ENCODE results near the gene ACMSD. TPM values are rescaled to one million over a fixed set of nuclear protein-coding genes. Genes with fewer than 3 reads are reported as not detected.
"Not testable (repeated sequence)": the region's sequence is repeated elsewhere in the genome, so short reads cannot be mapped to it uniquely, and the experiment has no call there.

The ACMSD gene
- total RNA-seq (not detected), polyA plus RNA-seq (not detected)

DNA sequence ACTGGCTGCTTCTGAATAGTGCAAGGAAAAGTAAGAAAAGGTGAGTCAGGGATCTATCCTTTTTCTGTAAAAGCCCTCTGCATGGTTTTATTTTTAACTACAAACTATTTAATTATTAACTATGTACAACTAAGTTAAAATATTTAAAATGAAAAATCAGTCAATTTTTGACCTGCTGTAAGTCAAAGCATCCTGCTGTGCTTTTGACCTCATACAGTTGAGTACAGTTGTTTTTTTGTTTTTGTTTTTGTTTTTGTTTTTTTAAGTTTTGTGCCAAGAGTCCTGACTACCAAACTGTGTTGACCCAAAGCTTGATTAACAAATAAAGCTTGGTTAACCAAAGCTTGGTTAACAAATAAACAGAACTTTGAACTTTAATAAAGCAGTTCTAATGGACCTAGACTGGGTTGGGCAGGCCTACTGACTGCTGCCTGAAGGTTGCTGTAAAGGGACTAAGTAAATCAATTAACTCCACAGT lies at the start of gene ACMSD:
Gene ACMSD, plus strand, starts transcription at position 474 of the 478 bp plus-strand sequence. CDS start 67 bp downstream, outside the sequence.
- Histone ChIP-seq H3K4me3 (ENCODE audit: low read depth, low read length) (no peak within 1 kb of the TSS), H3K4me1 (ENCODE audit: insufficient read depth) (no peaks in the 10 kb centered on the region), H3K36me3 (ENCODE audit: insufficient read depth) (no peaks in the 10 kb centered on the region), H3K27ac (ENCODE audit: low read depth) (no peak within 1 kb of the TSS)
- DNase-seq (ENCODE audit: extremely low spot score): no peak

DNA sequence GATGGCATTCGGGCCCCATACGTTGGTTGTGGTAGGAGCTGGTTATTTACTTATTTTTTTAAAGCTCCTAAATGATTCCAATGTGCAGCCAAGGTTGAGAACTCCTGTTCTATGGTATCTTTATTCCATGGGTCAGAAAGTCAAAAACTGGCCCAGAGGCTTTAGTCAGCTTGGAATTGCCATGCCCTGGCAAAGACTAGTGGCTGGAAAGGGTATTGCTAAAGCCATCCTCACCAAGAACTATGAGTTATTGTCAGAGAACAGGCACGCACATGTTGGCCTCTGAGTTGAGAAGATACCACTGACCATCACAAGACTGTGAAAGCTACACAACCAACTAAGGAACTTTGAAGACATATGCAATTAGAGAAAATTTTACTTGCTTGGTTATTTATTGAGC lies 47.9 kb upstream of the ACMSD start:
- H3K4me1 ChIP-seq (ENCODE audit: insufficient read depth): no peaks in the 10 kb centered on the region
- no peaks in the 10 kb centered on the region for H3K36me3 ChIP-seq (ENCODE audit: insufficient read depth)
- DNase-seq (ENCODE audit: extremely low spot score): no peak
- 83% methylated on average over 3 of the region's 3 CpGs for WGBS
- no peak overlapping the region for H3K4me3 ChIP-seq (ENCODE audit: low read depth, low read length)
- no peak overlapping the region for H3K27ac ChIP-seq (ENCODE audit: low read depth)

DNA sequence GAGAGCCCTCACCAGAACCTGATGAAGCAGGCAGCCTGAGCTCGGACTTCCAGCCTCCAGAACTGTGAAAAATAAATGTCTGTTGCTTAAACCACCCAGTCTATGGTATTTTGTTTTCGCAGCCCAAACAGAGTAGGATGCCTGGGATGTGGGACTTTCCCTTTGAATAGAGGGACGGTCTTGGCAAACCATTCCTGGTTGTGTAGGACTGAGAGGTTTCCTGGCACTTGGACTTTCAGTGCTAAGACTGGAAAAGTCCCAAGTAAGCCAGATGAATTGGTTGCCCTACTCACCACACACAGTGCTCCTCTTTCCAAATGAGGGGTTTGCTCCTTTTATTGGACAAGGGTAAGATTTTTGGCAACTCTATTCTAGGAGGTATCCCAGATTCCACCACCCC lies 46.8 kb upstream of the ACMSD start:
- no peak for DNase-seq (ENCODE audit: extremely low spot score)
- no peak overlapping the region for H3K4me3 ChIP-seq (ENCODE audit: low read depth, low read length)
- WGBS: 90% methylated on average over 3 of the region's 3 CpGs

DNA sequence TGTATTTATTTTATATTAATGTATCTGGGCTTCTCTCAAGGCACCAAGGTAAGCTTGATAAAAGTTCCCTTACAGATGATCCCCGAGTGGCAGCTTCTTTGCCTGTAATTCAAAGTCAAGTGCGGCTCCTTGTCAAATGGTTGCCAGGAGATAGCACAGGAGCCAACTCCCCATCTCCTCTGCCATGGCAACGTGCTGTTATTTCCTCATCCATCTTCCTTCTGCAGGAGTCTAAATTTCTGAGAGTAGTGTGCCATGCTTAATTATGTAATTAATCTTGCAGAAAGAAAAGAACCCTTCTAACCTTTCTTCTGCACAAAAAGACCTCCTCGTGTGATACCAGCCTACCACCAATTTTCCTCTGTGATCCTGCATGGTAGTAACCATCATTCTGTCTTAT lies 46.2 kb upstream of the ACMSD start:
- WGBS: 84% methylated on average over 4 of the region's 4 CpGs
- H3K4me3 ChIP-seq (ENCODE audit: low read depth, low read length): no peak overlapping the region
- H3K36me3 ChIP-seq (ENCODE audit: insufficient read depth): no peaks in the 10 kb centered on the region
- H3K4me1 ChIP-seq (ENCODE audit: insufficient read depth): no peaks in the 10 kb centered on the region
- DNase-seq (ENCODE audit: extremely low spot score): no peak
- no peak overlapping the region for H3K27ac ChIP-seq (ENCODE audit: low read depth)

More for the DNA sequence above, 46.8 kb upstream of the ACMSD start:
- Histone ChIP-seq H3K27ac (ENCODE audit: low read depth) (no peak overlapping the region), H3K4me1 (ENCODE audit: insufficient read depth) (no peaks in the 10 kb centered on the region), H3K36me3 (ENCODE audit: insufficient read depth) (no peaks in the 10 kb centered on the region)

DNA sequence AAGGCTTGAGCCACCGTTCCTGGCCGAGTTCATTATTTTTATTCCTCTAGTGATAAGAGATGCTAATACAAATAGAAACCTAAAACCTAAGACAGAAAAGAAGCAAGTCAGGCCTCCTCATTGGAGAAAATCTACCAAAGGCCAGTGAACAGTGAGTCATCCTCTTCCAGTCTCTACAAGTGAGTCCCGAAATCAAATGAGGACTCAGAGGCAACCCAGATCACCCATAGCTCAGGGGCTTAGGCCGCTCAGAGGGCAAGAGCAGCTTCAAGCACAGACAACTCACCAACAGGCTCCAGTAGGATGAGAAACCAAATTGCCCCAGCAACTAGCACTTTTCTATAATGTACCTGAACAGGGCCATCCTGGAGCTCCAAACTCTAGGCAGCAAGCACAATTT lies 42.7 kb upstream of the ACMSD start:
- 51% methylated on average over 4 of the region's 4 CpGs for WGBS
- no peak overlapping the region for H3K4me3 ChIP-seq (ENCODE audit: low read depth, low read length)
- H3K36me3 ChIP-seq (ENCODE audit: insufficient read depth): no peaks in the 10 kb centered on the region
- DNase-seq (ENCODE audit: extremely low spot score): no peak
- H3K4me1 ChIP-seq (ENCODE audit: insufficient read depth): no peaks in the 10 kb centered on the region
- H3K27ac ChIP-seq (ENCODE audit: low read depth): no peak overlapping the region

DNA sequence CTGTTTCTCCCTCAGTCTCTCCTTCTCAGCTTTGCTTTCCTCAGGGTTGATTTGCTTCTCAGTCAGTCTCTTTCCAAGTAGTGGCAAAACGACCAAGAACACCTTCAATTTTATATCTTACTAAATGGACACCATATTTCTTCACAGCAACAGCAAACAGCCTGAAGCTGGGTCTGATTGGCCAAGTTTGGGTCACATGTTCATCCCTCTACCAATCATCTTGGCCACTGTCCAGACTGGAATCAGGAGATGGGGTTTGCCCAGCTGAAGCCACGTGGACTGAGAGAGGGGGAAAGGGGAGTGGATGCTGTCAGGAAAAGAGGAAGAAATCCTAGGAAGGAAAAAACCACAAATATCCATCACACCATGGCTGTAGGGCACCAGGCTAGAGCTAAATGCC lies 42.0 kb upstream of the ACMSD start:
- DNase-seq (ENCODE audit: extremely low spot score): no peak
- Histone ChIP-seq H3K4me3 (ENCODE audit: low read depth, low read length) (no peak overlapping the region), H3K36me3 (ENCODE audit: insufficient read depth) (no peaks in the 10 kb centered on the region), H3K27ac (ENCODE audit: low read depth) (no peak overlapping the region), H3K4me1 (ENCODE audit: insufficient read depth) (no peaks in the 10 kb centered on the region)
- 63% methylated on average over 2 of the region's 2 CpGs for WGBS

DNA sequence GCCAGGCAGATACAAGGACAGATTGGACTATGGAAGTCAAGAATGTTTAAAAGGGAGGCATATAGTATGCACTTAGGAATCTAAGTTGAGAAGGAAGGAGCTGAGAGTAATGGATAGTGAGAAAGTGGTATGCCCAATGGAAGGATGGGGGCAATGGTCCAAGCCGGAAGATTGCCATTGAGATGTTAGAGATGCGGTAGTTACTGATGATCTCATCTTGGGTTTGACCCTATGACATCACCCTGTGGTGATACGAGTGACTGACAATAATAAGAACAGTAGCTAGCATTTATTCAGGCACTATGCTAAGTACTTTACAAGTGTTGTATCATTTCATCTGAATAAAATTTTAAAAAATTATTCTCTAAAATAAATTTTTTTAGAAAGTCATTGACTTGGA lies 38.5 kb upstream of the ACMSD start:
- no peak overlapping the region for H3K27ac ChIP-seq (ENCODE audit: low read depth)
- H3K4me3 ChIP-seq (ENCODE audit: low read depth, low read length): no peak overlapping the region
- no peaks in the 10 kb centered on the region for H3K4me1 ChIP-seq (ENCODE audit: insufficient read depth)
- no peaks in the 10 kb centered on the region for H3K36me3 ChIP-seq (ENCODE audit: insufficient read depth)
- WGBS: 84% methylated on average over 3 of the region's 3 CpGs
- DNase-seq (ENCODE audit: extremely low spot score): no peak

DNA sequence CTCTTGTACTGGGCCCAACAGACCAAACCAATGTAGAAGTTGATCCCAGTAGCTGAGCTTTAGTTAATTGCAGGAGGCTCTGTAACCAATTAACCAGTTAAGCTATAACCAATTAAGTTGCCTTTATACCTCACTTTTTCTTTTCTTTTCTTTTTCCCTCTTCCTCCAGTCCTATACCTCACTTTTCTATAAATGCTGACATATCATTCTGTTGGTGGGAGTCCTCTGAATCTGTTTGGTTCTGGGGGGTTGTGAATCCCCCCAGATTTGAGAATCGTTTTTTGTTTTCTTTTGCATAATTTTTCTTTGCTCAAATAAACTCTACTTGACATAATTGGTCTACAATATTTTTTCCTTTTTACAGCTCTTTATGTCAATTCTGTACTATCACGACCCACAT lies 38.1 kb upstream of the ACMSD start:
- DNase-seq (ENCODE audit: extremely low spot score): no peak
- Histone ChIP-seq H3K4me3 (ENCODE audit: low read depth, low read length) (no peak overlapping the region), H3K4me1 (ENCODE audit: insufficient read depth) (no peaks in the 10 kb centered on the region), H3K36me3 (ENCODE audit: insufficient read depth) (no peaks in the 10 kb centered on the region), H3K27ac (ENCODE audit: low read depth) (no peak overlapping the region)
- WGBS: 72% methylated on average over 2 of the region's 2 CpGs

DNA sequence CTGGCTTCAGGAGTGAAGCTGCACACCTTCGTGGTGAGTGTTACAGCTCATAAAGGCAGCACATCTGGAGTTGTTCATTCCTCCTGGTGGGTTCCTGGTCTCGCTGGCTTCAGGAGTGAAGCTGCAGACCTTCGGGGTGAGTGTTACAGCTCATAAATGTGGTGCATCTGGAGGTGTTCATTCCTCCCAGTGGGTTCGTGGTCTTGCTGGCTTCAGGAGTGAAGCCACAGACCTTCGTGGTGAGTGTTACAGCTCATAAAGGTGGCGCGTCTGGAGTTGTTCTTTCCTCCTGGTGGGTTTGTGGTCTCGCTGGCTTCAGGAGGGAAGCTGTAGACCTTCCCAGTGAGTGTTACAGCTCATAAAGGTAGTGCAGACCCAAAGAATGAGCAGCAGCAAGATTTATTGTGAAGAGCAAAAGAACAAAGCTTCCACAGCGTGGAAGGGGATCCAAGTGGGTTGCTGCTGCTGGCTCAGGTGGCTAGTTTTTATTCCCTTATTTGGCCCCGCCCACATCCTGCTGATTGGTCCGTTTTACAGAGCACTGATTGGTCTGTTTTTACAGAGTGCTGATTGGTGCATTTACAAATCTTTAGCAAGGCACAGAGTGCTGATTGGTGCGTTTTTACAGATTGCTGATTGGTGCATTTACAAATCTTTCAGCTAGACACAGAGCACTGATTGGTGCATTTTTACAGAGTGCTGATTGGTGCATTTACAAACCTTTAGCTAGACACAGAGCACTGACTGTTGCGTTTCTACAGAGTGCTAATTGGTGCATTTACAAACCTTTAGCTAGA lies 34.6 kb upstream of the ACMSD start:
- 75% methylated on average over 13 of the region's 13 CpGs for WGBS
- not testable (repeated sequence) for DNase-seq (ENCODE audit: extremely low spot score)

DNA sequence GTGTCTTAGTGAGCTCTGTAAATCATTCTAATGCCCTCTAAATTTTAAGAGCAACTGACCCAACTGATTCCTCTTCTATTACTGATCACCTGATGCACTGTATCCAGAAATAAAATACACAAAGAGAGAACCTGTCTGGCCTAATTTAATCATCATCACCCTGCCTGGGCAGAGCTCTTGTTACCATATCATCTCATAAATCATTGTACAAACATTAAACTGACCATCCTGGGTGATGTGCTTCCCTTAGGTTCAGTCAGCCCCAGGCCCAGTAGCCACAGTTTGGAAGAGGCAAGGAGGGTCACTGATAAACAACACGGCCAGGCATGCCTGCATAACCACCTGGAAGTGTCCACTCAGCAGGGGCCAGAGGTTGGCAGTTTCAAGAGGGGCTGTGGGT lies 22.7 kb upstream of the ACMSD start:
- Histone ChIP-seq H3K27ac (ENCODE audit: low read depth) (no peak overlapping the region), H3K36me3 (ENCODE audit: insufficient read depth) (no peaks in the 10 kb centered on the region), H3K4me1 (ENCODE audit: insufficient read depth) (no peaks in the 10 kb centered on the region), H3K4me3 (ENCODE audit: low read depth, low read length) (no peak overlapping the region)
- DNase-seq (ENCODE audit: extremely low spot score): no peak
- WGBS: 35% methylated on average over 1 of the region's 1 CpG

More for the DNA sequence above, 34.6 kb upstream of the ACMSD start:
- H3K27ac ChIP-seq (ENCODE audit: low read depth); H3K4me3 ChIP-seq (ENCODE audit: low read depth, low read length); H3K4me1 ChIP-seq (ENCODE audit: insufficient read depth); H3K36me3 ChIP-seq (ENCODE audit: insufficient read depth): not testable (repeated sequence)

DNA sequence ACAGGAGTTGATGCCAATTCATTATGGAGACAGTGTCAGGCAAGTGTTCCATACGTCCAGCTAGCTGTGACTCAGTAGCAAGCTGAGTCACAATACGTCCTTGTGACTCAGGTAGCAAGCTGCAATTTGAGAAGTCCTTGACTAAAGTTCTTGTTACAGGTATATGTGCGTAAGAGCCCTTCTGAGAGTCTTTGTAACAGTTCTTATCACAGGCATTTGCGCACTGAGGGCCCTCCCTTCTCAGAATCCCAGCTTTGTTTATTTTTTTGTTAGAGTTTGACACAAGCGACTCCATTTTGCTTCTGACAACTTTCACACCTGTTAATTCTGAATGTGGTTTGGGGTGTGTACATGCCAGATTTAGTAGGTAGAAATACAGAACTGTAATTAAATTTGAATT lies 20.1 kb upstream of the ACMSD start:
- Histone ChIP-seq H3K4me3 (ENCODE audit: low read depth, low read length) (no peak overlapping the region), H3K27ac (ENCODE audit: low read depth) (no peak overlapping the region), H3K4me1 (ENCODE audit: insufficient read depth) (no peaks in the 10 kb centered on the region), H3K36me3 (ENCODE audit: insufficient read depth) (no peaks in the 10 kb centered on the region)
- DNase-seq (ENCODE audit: extremely low spot score): no peak
- WGBS: 76% methylated on average over 5 of the region's 5 CpGs

DNA sequence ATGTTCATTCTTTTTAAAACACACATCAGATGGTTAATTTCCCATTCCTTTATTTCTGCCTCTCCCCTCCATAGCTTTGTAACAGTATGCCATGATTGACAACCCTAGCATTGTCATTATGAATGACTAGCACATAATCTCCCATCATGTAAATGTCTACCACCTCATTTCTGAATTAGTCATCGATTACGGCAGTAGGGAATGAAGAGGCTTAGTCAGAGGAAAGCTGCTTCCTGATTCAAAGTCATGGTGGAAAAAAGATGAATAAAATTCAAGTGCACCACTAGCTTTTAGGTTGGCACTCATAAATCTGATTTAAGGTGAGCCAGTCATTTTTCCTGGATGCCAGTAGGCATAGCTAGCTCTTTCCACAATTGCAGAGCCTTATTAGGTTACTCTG lies 19.1 kb upstream of the ACMSD start:
- no peaks in the 10 kb centered on the region for H3K36me3 ChIP-seq (ENCODE audit: insufficient read depth)
- no peaks in the 10 kb centered on the region for H3K4me1 ChIP-seq (ENCODE audit: insufficient read depth)
- DNase-seq (ENCODE audit: extremely low spot score): no peak
- no peak overlapping the region for H3K27ac ChIP-seq (ENCODE audit: low read depth)
- WGBS: 81% methylated on average over 2 of the region's 2 CpGs
- no peak overlapping the region for H3K4me3 ChIP-seq (ENCODE audit: low read depth, low read length)

DNA sequence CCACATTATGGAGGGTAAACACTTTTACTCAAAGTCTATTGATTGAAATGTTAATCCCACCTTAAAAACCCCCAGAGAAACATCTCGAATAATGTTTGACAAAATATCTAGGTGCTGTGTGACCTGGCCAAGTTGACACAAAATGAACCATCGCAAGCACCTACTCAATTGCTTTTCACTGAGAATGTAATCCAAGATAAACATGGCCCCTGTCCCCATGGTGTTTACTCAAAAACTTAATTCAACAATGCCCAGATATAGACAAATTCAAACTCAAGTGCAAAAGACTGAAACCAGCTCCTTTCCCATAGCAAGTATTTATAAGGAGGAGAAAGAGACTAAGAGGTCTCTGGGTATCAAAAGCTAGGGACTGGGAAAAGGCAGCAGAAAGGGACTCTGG lies 15.0 kb upstream of the ACMSD start:
- Histone ChIP-seq H3K4me1 (ENCODE audit: insufficient read depth) (no peaks in the 10 kb centered on the region), H3K27ac (ENCODE audit: low read depth) (no peak overlapping the region), H3K36me3 (ENCODE audit: insufficient read depth) (no peaks in the 10 kb centered on the region), H3K4me3 (ENCODE audit: low read depth, low read length) (no peak overlapping the region)
- WGBS: 84% methylated on average over 2 of the region's 2 CpGs
- DNase-seq (ENCODE audit: extremely low spot score): no peak

DNA sequence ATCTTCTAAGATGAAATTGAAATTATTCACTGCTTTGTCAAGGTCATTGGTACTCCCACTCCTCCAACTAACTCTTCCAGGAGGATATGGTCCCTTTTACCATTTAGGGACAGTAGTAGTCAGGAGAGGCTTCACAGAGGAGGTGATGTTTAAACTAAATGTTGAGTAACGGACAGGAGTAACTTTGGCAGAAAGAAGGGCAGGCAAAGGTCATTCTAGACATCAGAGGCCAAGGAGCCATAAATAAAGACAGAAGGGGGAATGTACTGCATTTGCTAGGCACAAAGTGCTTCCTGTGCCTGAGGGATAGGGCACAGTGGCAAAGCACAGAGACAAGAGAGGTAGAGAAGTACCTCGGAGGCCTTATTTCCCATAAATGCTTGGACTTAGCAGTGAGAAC lies 14.6 kb upstream of the ACMSD start:
- H3K36me3 ChIP-seq (ENCODE audit: insufficient read depth): no peaks in the 10 kb centered on the region
- H3K4me3 ChIP-seq (ENCODE audit: low read depth, low read length): no peak overlapping the region
- DNase-seq (ENCODE audit: extremely low spot score): no peak
- WGBS: 79% methylated on average over 2 of the region's 2 CpGs
- H3K4me1 ChIP-seq (ENCODE audit: insufficient read depth): no peaks in the 10 kb centered on the region
- H3K27ac ChIP-seq (ENCODE audit: low read depth): no peak overlapping the region

Measured in urinary bladder (tissue), 4 donors.